HepG2 (cell line): Measurements from ENCODE around the gene KRT71. TPM values are rescaled to one million over a fixed set of nuclear protein-coding genes. Genes with fewer than 3 reads are reported as not detected.

Source experiments
- ATAC-seq: fragments of 200-7000 bp; cut with Tn5 transposase; 3 replicates; pipeline ENCODE4 v1.9.1; 2020; ENCODE audit warnings: mild to moderate bottlenecking, moderate library complexity
- BruUV-seq: library from RNA; stranded (reverse); fragments of 400-500 nt; replicated peaks from 2 replicates; lab custom pipeline; 2021; lab: Mats Ljungman, UMichigan
- CTCF ChIA-PET: fragments of 300-600 bp; formaldehyde crosslinking; extraction: SDS; loops from one replicate; lab custom pipeline; 2021; ENCODE audit warnings: low total read pairs, inconsistent platforms, low intra/inter-chr PET ratio; lab: Yijun Ruan, JAX
- POLR2A ChIA-PET: fragments of 350-600 bp; sonication (Branson Sonifier 250); formaldehyde crosslinking; loops from one replicate; lab custom pipeline; 2020; ENCODE audit warnings: antibody characterized with exemption, inconsistent platforms; lab: Yijun Ruan, JAX
- DNase-seq: peaks from one replicate; pipeline ENCODE4 v3.0.0-alpha.2; 2015; ENCODE audit warnings: low spot score
- FAIRE-seq: peaks from 3 replicates; lab custom pipeline; 2011; peaks lifted over from hg19 to GRCh38; lab: Jason Lieb, UNC
- H2AFZ ChIP-seq: one replicate; pipeline ENCODE4 v1.6.1; 2011; ENCODE audit warnings: low read length, inconsistent platforms
- H3K27ac ChIP-seq: fragments of 300-600 bp; 3 replicates; pipeline ENCODE4 v1.8.0; 2011; ENCODE audit warnings: mixed run types, mild to moderate bottlenecking, mixed read lengths, low read length, inconsistent platforms; ENCODE audit not compliant: insufficient read depth; ENCODE audit errors: extremely low read length
- H3K27me3 ChIP-seq, 2 experiments: fragments of 200-600 bp in 1 of 2; 2 replicates in 1 of 2; 3 replicates in 1 of 2; pipeline versions ENCODE4 v1.6.0 to v1.8.0; 2011; ENCODE audit warnings: low read length in 2 of 2, mild to moderate bottlenecking in 2 of 2, moderate library complexity in 2 of 2, inconsistent platforms in 1 of 2; ENCODE audit not compliant: insufficient read depth in 2 of 2, control insufficient read depth in 1 of 2
- H3K36me3 ChIP-seq, 2 experiments: fragments of 200-600 bp in 1 of 2; replicated peaks in 1 of 2; 2 replicates in 1 of 2; 3 replicates in 1 of 2; pipeline versions ENCODE4 v1.5.1 to v1.8.0; 2011; ENCODE audit warnings: low read length in 2 of 2, inconsistent platforms in 1 of 2; ENCODE audit not compliant: insufficient read depth in 2 of 2, control insufficient read depth in 1 of 2
- H3K4me1 ChIP-seq: 2 replicates; pipeline ENCODE4 v1.5.1; 2012; ENCODE audit warnings: low read length, inconsistent platforms; ENCODE audit not compliant: insufficient read depth
- H3K4me2 ChIP-seq: 2 replicates; pipeline ENCODE4 v1.6.0; 2011; ENCODE audit warnings: low read depth, low read length, inconsistent platforms
- H3K4me3 ChIP-seq, 3 experiments: fragments of 200-600 bp in 1 of 3; sonication (generic), shearing (Covaris generic) in 1 of 3; replicated peaks in 1 of 3; 2 replicates each; pipeline ENCODE4 v1.5.1; 2011 to 2016; ENCODE audit warnings: low read length in 3 of 3, inconsistent platforms in 2 of 3, low read depth in 2 of 3, mild to moderate bottlenecking in 2 of 3, control low read depth in 1 of 3, mixed read lengths in 1 of 3; ENCODE audit not compliant: insufficient read depth in 1 of 3
- H3K79me2 ChIP-seq: one replicate; pipeline ENCODE4 v1.6.1; 2011; ENCODE audit warnings: low read length, inconsistent platforms; ENCODE audit not compliant: insufficient read depth
- H3K9ac ChIP-seq: 2 replicates; pipeline ENCODE4 v1.6.0; 2011; ENCODE audit warnings: mild to moderate bottlenecking, low read depth, low read length, inconsistent platforms; ENCODE audit not compliant: insufficient read depth
- H3K9me3 ChIP-seq: 2 replicates; pipeline ENCODE4 v1.5.1; 2012; ENCODE audit warnings: mild to moderate bottlenecking, low read length
- H4K20me1 ChIP-seq: 2 replicates; pipeline ENCODE4 v1.6.0; 2011; ENCODE audit warnings: inconsistent platforms, mild to moderate bottlenecking, low read length, moderate library complexity; ENCODE audit not compliant: insufficient read depth
- NFYC ChIP-seq: IDR thresholded peaks from 2 replicates; pipeline ENCODE4 v1.6.1; 2016; ENCODE audit warnings: missing genetic modification reagents, missing compliant biosample characterization
- NKX3-1 ChIP-seq: sonication (generic); formaldehyde crosslinking; IDR thresholded peaks from 2 replicates; pipeline ENCODE4 v1.5.0; 2020; ENCODE audit warnings: missing genetic modification reagents
- NR2C2 ChIP-seq: sonication (generic); formaldehyde crosslinking; IDR thresholded peaks from 2 replicates; pipeline ENCODE4 v1.4.0; 2020; ENCODE audit warnings: missing genetic modification reagents, mild to moderate bottlenecking, moderate library complexity, borderline replicate concordance
- RFX1 ChIP-seq: fragments of 450-650 bp; IDR thresholded peaks from 2 replicates; pipeline ENCODE4 v1.6.1; 2017
- ZNF260 ChIP-seq: sonication (generic); formaldehyde crosslinking; IDR thresholded peaks from 2 replicates; pipeline ENCODE4 v1.4.0; 2020; ENCODE audit warnings: missing genetic modification reagents, low read depth, mild to moderate bottlenecking, borderline replicate concordance
- ZNF607 ChIP-seq: sonication (generic); formaldehyde crosslinking; IDR thresholded peaks from 2 replicates; pipeline ENCODE4 v1.5.1; 2020; ENCODE audit warnings: missing genetic modification reagents, mild to moderate bottlenecking, borderline replicate concordance
- ZNF839 ChIP-seq: sonication (generic); formaldehyde crosslinking; IDR thresholded peaks from 2 replicates; pipeline ENCODE4 v1.4.0; 2020; ENCODE audit warnings: missing genetic modification reagents, mild to moderate bottlenecking, borderline replicate concordance
- WGBS: methylation state at CpG from one replicate; pipeline ENCODE4 v1.1.6; 2017; ENCODE audit warnings: low lambda C conversion rate; 5-methylcytosine and 5-hydroxymethylcytosine counted together
- in situ Hi-C: cut with HindIII; loops from 2 replicates; pipeline ENCODE4 v1.10.0; 2017; ENCODE audit warnings: low pct_unique_long_range_greater_than_20kb; ENCODE audit not compliant: extremely low pct_ligation_motif_present
- intact Hi-C: fragments of 100-400 bp; cut with micrococcal nuclease; formaldehyde crosslinking; loops from one replicate; pipeline ENCODE4 v1.10.0; 2022; ENCODE audit not compliant: unreplicated experiment
- polyA plus RNA-seq, 8 experiments: library from polyadenylated mRNA; depleted of rRNA in 3 of 8; stranded (reverse) in 7 of 8; unstranded in 1 of 8; fragments of >200 nt; fragmentation: Illumina TruSeq in 4 of 8; extraction: Trizol in 4 of 8; gene quantifications; 2 replicates each; pipeline versions ENCODE4 v1.2.1 to v1.2.3, GENCODE V29; 2011 to 2016; ENCODE audit warnings: low read depth in 4 of 8, missing spikeins in 1 of 8, mixed read lengths in 1 of 8; ENCODE audit not compliant: insufficient read depth in 1 of 8
- total RNA-seq, 5 experiments: library from RNA; depleted of rRNA; stranded (reverse); fragments of >200 nt; fragmentation: Illumina TruSeq; extraction: Trizol; gene quantifications; 2 replicates each; pipeline ENCODE4 v1.2.3, GENCODE V29; 2016; ENCODE audit warnings: low read depth in 1 of 5
- TF ChIP-seq, protein P1 (sequence below): sonication (generic); formaldehyde crosslinking; IDR thresholded peaks from 2 replicates; pipeline ENCODE4 v1.5.0; 2020; ENCODE audit warnings: missing genetic modification reagents, mild to moderate bottlenecking, borderline replicate concordance

The KRT71 gene
- total and polyA plus RNA-seq, 2 of the 13 experiments (the other 11 are each of a cell fraction or from before 2014, with no cell fraction given), result not detected

DNA sequence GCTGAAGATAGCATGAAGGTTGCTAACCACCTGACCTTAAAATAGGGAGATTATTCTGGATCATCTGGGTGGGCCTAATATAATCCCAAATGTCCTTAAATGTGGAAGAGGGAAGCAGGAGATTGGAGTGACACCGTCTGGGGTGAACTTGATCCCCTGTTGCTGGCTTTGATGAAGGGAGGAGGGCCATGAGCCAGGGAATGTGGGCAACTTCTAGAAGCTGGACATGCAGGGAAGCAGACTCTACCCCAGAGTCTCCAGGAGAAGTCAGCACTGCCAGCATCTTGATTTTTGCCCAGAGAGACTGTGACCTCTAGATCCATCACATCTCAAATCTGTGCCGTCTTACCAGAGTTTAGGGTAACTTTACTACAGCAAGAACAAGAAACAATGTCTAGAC lies 23.5 kb downstream of the KRT71 start (continued):
- TF ChIP-seq NR2C2, result no peak
- no peak for TF ChIP-seq ZNF607 (CRISPR knock-in tag)
- no peak for TF ChIP-seq ZNF260 (CRISPR knock-in tag)
- no peak for TF ChIP-seq NFYC
- no peak for TF ChIP-seq NKX3-1 (CRISPR knock-in tag)
- no peak for TF ChIP-seq ZNF839 (CRISPR knock-in tag)
- TF ChIP-seq RFX1, result no peak
- TF ChIP-seq, all 625 proteins: peak for 0

DNA sequence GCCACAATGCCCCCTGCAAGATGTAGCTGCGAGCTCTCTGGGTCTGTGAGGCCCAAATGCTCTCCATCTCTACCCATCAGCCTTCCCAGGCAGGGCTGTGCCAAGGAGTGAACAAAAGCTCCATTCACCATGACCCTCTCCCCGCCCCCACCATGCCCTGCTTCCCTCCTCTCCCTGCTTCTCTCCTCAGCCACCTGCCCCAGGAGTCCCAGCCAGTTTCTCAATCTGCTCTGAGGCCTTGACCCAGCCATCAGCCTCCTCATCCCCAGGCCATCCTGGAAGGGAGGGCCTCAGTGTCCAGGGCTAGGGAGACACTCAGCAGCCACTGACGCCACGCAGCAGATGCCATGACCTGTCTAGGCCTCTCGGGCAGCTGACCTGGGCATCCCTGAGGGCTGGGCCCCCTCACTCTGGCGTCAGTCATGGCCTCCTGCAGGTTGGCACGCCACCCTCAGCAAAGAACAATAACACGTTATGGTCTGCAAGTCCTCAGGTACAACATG lies 24.3 kb downstream of the KRT71 start:
- no peak for FAIRE-seq
- H3K4me1 ChIP-seq, result no peaks in the 10 kb centered on the region
- BruUV-seq, result no TSS peak
- H3K9me3 ChIP-seq, result no peaks in the 10 kb centered on the region
- TF ChIP-seq, protein P1, sequence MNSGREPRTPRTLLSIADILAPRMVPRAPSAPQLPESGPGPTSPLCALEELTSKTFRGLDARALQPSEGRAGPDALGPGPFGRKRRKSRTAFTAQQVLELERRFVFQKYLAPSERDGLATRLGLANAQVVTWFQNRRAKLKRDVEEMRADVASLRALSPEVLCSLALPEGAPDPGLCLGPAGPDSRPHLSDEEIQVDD (CRISPR knock-in tag), result no peak
- TF ChIP-seq, all 625 proteins: peak for 0
- Histone ChIP-seq H4K20me1 (no peaks in the 10 kb centered on the region), H3K4me2 (no peak overlapping the region), H3K4me3 (no peak overlapping the region), H2AFZ (no peak overlapping the region), H3K79me2 (no peaks in the 10 kb centered on the region), H3K36me3 (no peaks in the 10 kb centered on the region), H3K27me3 (peaks cover 5 to 10% of the 10 kb centered on the region in 2 experiments; a peak in 4 of 5 replicates), H3K27ac (no peak overlapping the region), H3K9ac (no peak overlapping the region)
- ATAC-seq (no peak), DNase-seq (no peak)
- WGBS, result 2% methylated on average over 8 of the region's 8 CpGs
- ChIA-PET POLR2A (no interaction called here), CTCF (no interaction called here)
- in situ Hi-C loops, result loop anchor here (25.0 kb wide), 1 partner anchor 391 kb away; no protein-coding TSS in a partner anchor
- intact Hi-C loops, result no loop called here
